Colon (tissue), 2 donors: ENCODE measurements around the gene UVRAG.
"Not testable (repeated sequence)": the region's sequence is repeated elsewhere in the genome, so short reads cannot be mapped to it uniquely, and the experiment has no call there.

Source experiments
- FAIRE-seq: peaks from 2 replicates; lab custom pipeline; 2012; peaks lifted over from hg19 to GRCh38; lab: Jason Lieb, UNC
- donor health status: control.
- donor health status: control.

UVRAG gene

GRCh38 chr11:76026862-76027261 lies 211.9 kb downstream of the UVRAG start:
- no peak for FAIRE-seq

GRCh38 chr11:76030286-76030685 lies 215.3 kb downstream of the UVRAG start:
- no peak for FAIRE-seq

- FAIRE-seq = no peak
Measured at GRCh38 chr11:76030968-76031590, 216.1 kb downstream of the UVRAG start.

GRCh38 chr11:76033699-76034098 lies 218.7 kb downstream of the UVRAG start:
- FAIRE-seq = no peak

- no peak for FAIRE-seq
Measured at GRCh38 chr11:76035020-76035419, 220.0 kb downstream of the UVRAG start.

- no peak for FAIRE-seq
Measured at GRCh38 chr11:76038608-76039007, 223.6 kb downstream of the UVRAG start.

GRCh38 chr11:76041208-76041607 lies 226.2 kb downstream of the UVRAG start:
- FAIRE-seq = no peak

- no peak for FAIRE-seq
Measured at GRCh38 chr11:76044750-76045320, 229.8 kb downstream of the UVRAG start.

GRCh38 chr11:76047231-76047630 lies 232.2 kb downstream of the UVRAG start:
- no peak for FAIRE-seq

- FAIRE-seq = no peak
Measured at GRCh38 chr11:76047766-76048165, 232.8 kb downstream of the UVRAG start.

GRCh38 chr11:76048763-76049162 lies 233.8 kb downstream of the UVRAG start:
- no peak for FAIRE-seq

- FAIRE-seq = no peak
Measured at GRCh38 chr11:76049511-76049910, 234.5 kb downstream of the UVRAG start.

GRCh38 chr11:76051937-76052336 lies 236.9 kb downstream of the UVRAG start:
- no peak for FAIRE-seq

GRCh38 chr11:76054330-76054729 lies 239.3 kb downstream of the UVRAG start:
- FAIRE-seq = no peak

GRCh38 chr11:76056876-76057275 lies 241.9 kb downstream of the UVRAG start:
- no peak for FAIRE-seq

- not testable (repeated sequence) for FAIRE-seq
Measured at GRCh38 chr11:76060475-76061036, 245.5 kb downstream of the UVRAG start.

- no peak for FAIRE-seq
Measured at GRCh38 chr11:76062733-76063132, 247.7 kb downstream of the UVRAG start.

- no peak for FAIRE-seq
Measured at GRCh38 chr11:76064192-76064591, 249.2 kb downstream of the UVRAG start.

GRCh38 chr11:76067099-76067498 lies 252.1 kb downstream of the UVRAG start:
- no peak for FAIRE-seq

GRCh38 chr11:76069001-76069400 lies 254.0 kb downstream of the UVRAG start:
- FAIRE-seq = no peak

GRCh38 chr11:76071090-76071489 lies 256.1 kb downstream of the UVRAG start:
- FAIRE-seq = no peak

GRCh38 chr11:76073724-76074123 lies 258.7 kb downstream of the UVRAG start:
- FAIRE-seq = no peak

GRCh38 chr11:76074148-76075095 lies 259.4 kb downstream of the UVRAG start:
- FAIRE-seq = no peak
